RKO (cell line): Measurements from ENCODE around the gene KDM4B.

Source experiments
- DNase-seq: peaks from one replicate; pipeline ENCODE4 v3.0.0-alpha.2; 2016; ENCODE audit warnings: low spot score

The KDM4B gene

GRCh38 chr19:5137114-5137513, 168.2 kb downstream of the KDM4B start:
- DNase-seq, result no peak

- no peak for DNase-seq
Measured at GRCh38 chr19:5137571-5138124, 168.7 kb downstream of the KDM4B start.

GRCh38 chr19:5138606-5139582, 170.0 kb downstream of the KDM4B start:
- peak; percentile 19 for DNase-seq

- DNase-seq, result no peak
Measured at GRCh38 chr19:5139583-5140325, 170.8 kb downstream of the KDM4B start.

- DNase-seq, result peak; percentile 74
Measured at GRCh38 chr19:5141129-5141849, 172.4 kb downstream of the KDM4B start.

- DNase-seq, result no peak
Measured at GRCh38 chr19:5141850-5142724, 173.2 kb downstream of the KDM4B start.

- no peak for DNase-seq
Measured at GRCh38 chr19:5142725-5143097, 173.8 kb downstream of the KDM4B start.

- DNase-seq, result no peak
Measured at GRCh38 chr19:5143471-5144411, 174.8 kb downstream of the KDM4B start.

GRCh38 chr19:5144545-5145179, 175.7 kb downstream of the KDM4B start:
- DNase-seq, result no peak

GRCh38 chr19:5145521-5146511, 176.9 kb downstream of the KDM4B start:
- no peak for DNase-seq

- DNase-seq, result no peak
Measured at GRCh38 chr19:5147074-5147977, 178.4 kb downstream of the KDM4B start.

GRCh38 chr19:5147978-5148793, 179.3 kb downstream of the KDM4B start:
- DNase-seq, result no peak

- DNase-seq, result no peak
Measured at GRCh38 chr19:5148794-5149190, 179.9 kb downstream of the KDM4B start.

- no peak for DNase-seq
Measured at GRCh38 chr19:5149508-5149907, 180.6 kb downstream of the KDM4B start.

GRCh38 chr19:5149932-5150901, 181.3 kb downstream of the KDM4B start:
- DNase-seq, result no peak
